Measurements from ENCODE around the gene PLCB2.

Gene PLCB2

GRCh38 chr15:40252438-40253166 lies 55.1 kb downstream of the PLCB2 start:
- in situ Hi-C loops (cut with HindIII; ENCODE audit: low sequenced_read_pairs) = no loop called here

- in situ Hi-C loops (cut with HindIII; ENCODE audit: low sequenced_read_pairs) = no loop called here
Observed at GRCh38 chr15:40252141-40252437, 55.6 kb downstream of the PLCB2 start.

- in situ Hi-C loops (cut with HindIII; ENCODE audit: low sequenced_read_pairs) = no loop called here
Observed at GRCh38 chr15:40251486-40252140, 56.1 kb downstream of the PLCB2 start.

DNA sequence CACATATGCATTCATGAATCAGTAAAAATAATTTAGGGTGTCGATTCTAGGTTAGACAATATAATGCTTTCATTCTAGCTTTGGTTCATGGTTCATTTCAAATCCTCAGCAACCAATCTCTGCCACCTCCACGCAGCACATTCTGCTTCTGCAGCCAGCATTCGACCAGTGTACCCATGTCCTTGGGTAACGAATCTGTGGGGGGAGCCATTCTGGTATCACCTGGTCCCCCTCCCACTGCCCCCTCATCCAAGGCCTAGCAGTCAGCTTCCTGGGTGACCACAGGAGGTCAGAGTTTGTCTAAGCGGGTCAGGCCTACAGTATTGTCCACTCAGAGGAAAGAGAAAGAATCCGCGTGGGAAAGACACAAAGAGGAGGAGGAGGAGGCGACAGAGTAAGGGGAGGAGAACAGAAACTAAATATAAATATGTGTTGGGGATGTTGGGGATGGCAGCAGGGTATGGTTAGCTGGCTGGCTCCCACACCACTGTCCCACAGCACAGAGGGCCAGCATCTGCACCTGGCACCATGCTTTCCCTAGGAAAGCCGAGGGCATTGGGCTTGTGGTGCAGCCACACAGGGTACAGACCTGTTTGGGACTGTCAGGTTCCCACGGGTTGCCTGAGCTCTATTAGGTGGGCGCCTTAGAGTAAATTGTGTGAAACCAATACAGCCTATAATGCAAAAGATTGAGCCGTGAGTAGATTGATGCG lies 56.8 kb downstream of the PLCB2 start:
- in situ Hi-C loops (cut with HindIII; ENCODE audit: low sequenced_read_pairs) = no loop called here

DNA sequence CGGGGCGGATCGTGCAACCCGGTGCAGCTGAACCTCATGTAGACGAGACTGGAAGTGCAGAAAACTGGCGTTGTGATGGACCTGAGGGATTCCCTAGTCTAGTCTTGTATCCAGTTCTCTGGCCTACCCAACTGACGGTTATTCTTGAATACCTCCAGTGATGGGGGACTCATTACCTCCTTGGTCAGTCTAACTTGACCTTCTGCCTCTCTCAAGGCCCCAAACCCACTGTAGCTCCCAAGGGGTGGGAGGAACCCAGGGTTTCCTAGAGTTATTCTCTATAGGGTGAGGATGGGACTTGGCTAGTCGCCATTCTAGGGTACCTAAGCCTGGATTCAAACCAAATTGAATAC lies 57.5 kb downstream of the PLCB2 start:
- in situ Hi-C loops (cut with HindIII; ENCODE audit: low sequenced_read_pairs) = no loop called here

- in situ Hi-C loops (cut with HindIII; ENCODE audit: low sequenced_read_pairs) = no loop called here
Observed at GRCh38 chr15:40249477-40250303, 58.0 kb downstream of the PLCB2 start.

- in situ Hi-C loops (cut with HindIII; ENCODE audit: low sequenced_read_pairs) = no loop called here
Observed at GRCh38 chr15:40248006-40248783, 59.5 kb downstream of the PLCB2 start.

GRCh38 chr15:40247406-40247971 lies 60.2 kb downstream of the PLCB2 start:
- in situ Hi-C loops (cut with HindIII; ENCODE audit: low sequenced_read_pairs) = no loop called here

- in situ Hi-C loops (cut with HindIII; ENCODE audit: low sequenced_read_pairs) = no loop called here
Observed at GRCh38 chr15:40246496-40247280, 61.0 kb downstream of the PLCB2 start.

DNA sequence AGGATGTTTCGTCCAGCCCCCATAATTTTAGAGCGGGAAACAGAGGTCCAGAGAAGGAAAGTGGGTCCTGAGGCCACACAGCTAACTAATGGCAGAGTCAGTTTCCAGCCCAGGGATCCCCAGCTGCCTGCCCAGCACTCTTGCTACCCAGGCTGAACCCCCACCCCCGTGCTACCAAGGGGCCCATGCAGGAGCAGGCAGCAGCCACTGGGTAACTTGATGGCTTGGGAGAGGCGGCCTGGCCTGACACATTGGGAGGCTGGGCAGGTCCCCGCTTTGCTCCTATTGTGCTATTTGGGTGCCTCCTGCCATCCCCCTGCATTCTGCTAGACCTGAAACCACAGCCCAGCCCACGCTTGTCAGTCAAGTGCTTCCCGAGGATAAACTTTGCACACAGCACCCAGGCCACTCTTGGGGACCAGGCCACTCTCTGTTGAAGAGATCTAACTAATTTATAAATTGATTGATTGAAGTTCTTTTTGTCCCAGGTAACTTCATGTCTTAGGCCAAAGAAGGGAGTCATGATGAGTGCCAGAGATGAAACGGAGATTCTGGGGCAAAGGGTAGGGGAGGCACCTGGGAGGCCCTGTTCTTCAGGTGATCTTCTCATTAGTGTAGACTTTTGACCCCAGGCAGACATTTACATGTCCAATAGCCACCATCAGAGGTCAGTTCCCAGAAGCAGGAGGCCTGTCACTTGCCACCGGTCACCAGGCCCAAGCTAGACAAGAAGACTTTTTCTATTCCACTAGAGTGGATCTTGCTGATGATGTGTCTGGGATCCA lies 61.9 kb downstream of the PLCB2 start:
- in situ Hi-C loops (cut with HindIII; ENCODE audit: low sequenced_read_pairs) = no loop called here

DNA sequence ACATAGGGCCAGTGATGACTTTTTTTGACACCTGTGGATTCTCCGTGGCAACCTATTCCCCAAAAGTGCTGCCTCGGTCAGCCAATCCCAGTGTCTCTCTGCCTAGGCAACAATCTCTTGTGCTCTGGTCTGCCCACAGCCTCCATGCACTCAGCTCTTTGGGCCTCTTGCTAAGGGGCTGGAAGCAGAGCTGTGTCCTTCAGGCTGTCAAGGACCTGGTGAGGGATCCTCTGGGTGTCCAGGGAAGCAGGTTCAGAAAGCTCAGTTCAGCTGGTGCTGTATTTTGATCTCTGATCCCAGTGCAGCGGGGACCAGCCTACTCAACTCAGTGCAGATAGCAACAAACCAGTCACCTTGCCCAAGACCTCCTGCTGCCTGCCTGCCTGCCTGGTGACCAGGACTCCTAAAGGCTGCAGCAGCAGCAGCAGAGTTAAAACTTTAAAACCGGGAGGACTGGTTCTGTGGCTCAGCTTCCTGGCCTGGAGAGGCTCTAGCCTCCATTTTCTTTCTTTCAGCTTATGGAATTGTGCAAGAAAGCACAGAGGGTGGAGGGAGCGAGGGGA lies 62.7 kb downstream of the PLCB2 start:
- in situ Hi-C loops (cut with HindIII; ENCODE audit: low sequenced_read_pairs) = no loop called here

- in situ Hi-C loops (cut with HindIII; ENCODE audit: low sequenced_read_pairs) = no loop called here
Observed at GRCh38 chr15:40243126-40243810, 64.5 kb downstream of the PLCB2 start.

GRCh38 chr15:40242601-40243000 lies 65.1 kb downstream of the PLCB2 start:
- in situ Hi-C loops (cut with HindIII; ENCODE audit: low sequenced_read_pairs) = no loop called here

- in situ Hi-C loops (cut with HindIII; ENCODE audit: low sequenced_read_pairs) = no loop called here
Observed at GRCh38 chr15:40242213-40242599, 65.5 kb downstream of the PLCB2 start.

GRCh38 chr15:40241269-40242212 lies 66.2 kb downstream of the PLCB2 start:
- in situ Hi-C loops (cut with HindIII; ENCODE audit: low sequenced_read_pairs) = no loop called here

DNA sequence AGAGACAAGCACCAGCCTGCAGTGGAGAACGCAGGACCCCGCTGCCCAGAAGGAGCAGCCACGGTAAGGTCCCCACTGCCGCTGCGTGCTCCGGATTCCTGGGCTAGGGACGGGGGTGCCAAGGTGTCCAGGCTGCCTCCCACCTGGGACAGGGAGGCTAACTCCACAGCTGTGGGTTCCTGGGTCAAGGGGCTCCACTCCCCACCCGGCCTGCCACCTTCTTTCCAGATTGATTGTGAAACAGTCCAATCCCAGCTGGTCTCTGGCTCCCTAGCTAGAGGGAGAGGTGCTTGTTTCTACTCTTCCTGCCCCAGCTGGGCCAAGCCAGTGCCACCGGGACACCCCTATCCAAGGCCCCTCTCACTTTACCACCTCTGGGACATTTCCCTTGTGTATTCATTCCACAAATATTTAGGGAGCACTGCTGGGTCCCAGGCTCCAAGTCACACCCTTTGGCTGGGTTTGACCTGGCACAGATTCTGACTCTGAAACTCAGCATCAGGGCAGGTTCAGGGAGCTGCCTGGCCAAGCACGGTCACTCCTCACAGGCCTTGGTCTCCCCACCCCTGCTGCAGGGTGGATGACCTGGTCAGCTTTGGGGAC lies 67.0 kb downstream of the PLCB2 start:
- in situ Hi-C loops (cut with HindIII; ENCODE audit: low sequenced_read_pairs) = no loop called here

Data from DLD1 (cell line).